ENCODE measurements around the gene NBAS. TPM values are rescaled to one million over a fixed set of nuclear protein-coding genes. Genes with fewer than 3 reads are reported as not detected.

NBAS gene
- total RNA-seq, 1 experiment from 2014 or later, result 32.5 TPM

GRCh38 chr2:15174567-15174966 lies 386.6 kb downstream of the NBAS start:
- H4K20me1 ChIP-seq (ENCODE audit: control insufficient read depth, insufficient read depth, insufficient read length), result no peaks in the 10 kb centered on the region
- no peak for TF ChIP-seq CTCF (conservative IDR thresholded peaks at IDR 0.05)
- H3K27ac ChIP-seq (ENCODE audit: insufficient read length, low read depth, low read length), result no peak overlapping the region
- H2AFZ ChIP-seq (ENCODE audit: low read length), result no peak overlapping the region
- no peaks in the 10 kb centered on the region for H3K79me1 ChIP-seq (ENCODE audit: insufficient read depth, low read depth, low read length, poor library complexity, severe bottlenecking)
- no peaks in the 10 kb centered on the region for H3K27me3 Mint-ChIP-seq (ENCODE audit: low read depth)
- no peak overlapping the region for H2BK12ac ChIP-seq (ENCODE audit: insufficient read length, low read depth, low read length)
- H3K9me3 ChIP-seq (ENCODE audit: control insufficient read depth, low read depth, low read length), result no peaks in the 10 kb centered on the region
- H2BK120ac ChIP-seq (ENCODE audit: low read depth, low read length, poor library complexity, severe bottlenecking), result no peak overlapping the region
- H3K4me2 ChIP-seq (ENCODE audit: insufficient read depth, insufficient read length, low read length), result no peak overlapping the region
- peak overlapping the region in 1 of 3 experiments; percentile 79; a peak in 2 of 7 replicates for H3K27ac Mint-ChIP-seq
- no peak overlapping the region for H3K9ac ChIP-seq (ENCODE audit: extremely low read depth, insufficient read length, low read length)
- no peak overlapping the region for H2AK5ac ChIP-seq (ENCODE audit: insufficient read length, low read length)
- H3K4ac ChIP-seq (ENCODE audit: low read depth, low read length), result no peak overlapping the region
- no peak overlapping the region for H3K23ac ChIP-seq (ENCODE audit: insufficient read length, low read depth, low read length)
- H4K8ac ChIP-seq (replicated peaks; ENCODE audit: insufficient read length, low read depth, low read length), result no peak overlapping the region
- H3K36me3 Mint-ChIP-seq (ENCODE audit: insufficient read depth in 1 of 3, low read depth in 3 of 3), result no peaks in the 10 kb centered on the region
- no peak overlapping the region for H3K14ac ChIP-seq (ENCODE audit: insufficient read depth, low read length)
- no peak overlapping the region for H3K56ac ChIP-seq (ENCODE audit: insufficient read length, low read depth, low read length)
- no peaks in the 10 kb centered on the region for H3K23me2 ChIP-seq (ENCODE audit: insufficient read length, low read depth, low read length, poor library complexity, severe bottlenecking)
- no peaks in the 10 kb centered on the region; a peak in 1 of 5 replicates for H3K9me3 Mint-ChIP-seq
- H2BK15ac ChIP-seq (ENCODE audit: low read depth, low read length), result no peak overlapping the region
- peaks cover 3% of the 10 kb centered on the region; the same call in 1 of the 2 replicates for H3K4me1 ChIP-seq (ENCODE audit: insufficient read depth, low read length)
- no CpG with 5 or more reads among the region's 2 CpGs for WGBS (ENCODE audit: extremely low coverage, insufficient read length, low lambda C conversion rate)
- no peak overlapping the region for H4K5ac ChIP-seq (ENCODE audit: insufficient read length, low read depth, low read length)
- peaks cover 10 to 13% of the 10 kb centered on the region in 2 experiments for H3K4me1 Mint-ChIP-seq
- no peak for DNase-seq
- H3K79me2 ChIP-seq (ENCODE audit: insufficient read depth, low read length), result no peaks in the 10 kb centered on the region
- no peak overlapping the region for H4K91ac ChIP-seq (ENCODE audit: insufficient read length, low read depth, low read length)
- no peak overlapping the region for H3K4me3 Mint-ChIP-seq
- no peak overlapping the region for H2BK5ac ChIP-seq (ENCODE audit: insufficient read length, low read length)
- no peak overlapping the region for H3T11ph ChIP-seq (ENCODE audit: low read length)
- H3K18ac ChIP-seq (ENCODE audit: insufficient read length, low read depth, low read length), result no peak overlapping the region
- no peak overlapping the region for H2BK20ac ChIP-seq (ENCODE audit: low read depth, low read length, poor library complexity, severe bottlenecking)
- H3K27me3 ChIP-seq (ENCODE audit: insufficient read depth, low read length), result no peaks in the 10 kb centered on the region
